Calu3 (cell line): ENCODE results near the gene NELL2. TPM values are rescaled to one million over a fixed set of nuclear protein-coding genes. Genes with fewer than 3 reads are reported as not detected.

ENCODE experiments used
- BruUV-seq: library from RNA; stranded (reverse); fragments of 400-500 nt; replicated peaks from 2 replicates; lab custom pipeline; 2021; lab: Mats Ljungman, UMichigan
- CTCF ChIA-PET: fragments of 300-600 bp; sonication (Branson Sonifier 250); formaldehyde crosslinking; loops from one replicate; lab custom pipeline; 2022; ENCODE audit warnings: antibody characterized with exemption; lab: Charles Lee
- DNase-seq: peaks from one replicate; pipeline ENCODE4 v3.0.0; 2022
- H3K27ac Mint-ChIP-seq: one replicate; pipeline ENCODE4 v1.8.0; 2022; ENCODE audit warnings: mixed read lengths; ENCODE audit not compliant: unreplicated experiment
- H3K27me3 Mint-ChIP-seq: one replicate; pipeline ENCODE4 v1.8.0; 2022; ENCODE audit warnings: mixed read lengths; ENCODE audit not compliant: unreplicated experiment
- H3K36me3 Mint-ChIP-seq: one replicate; pipeline ENCODE4 v1.8.0; 2022; ENCODE audit warnings: mild to moderate bottlenecking, moderate library complexity, mixed read lengths; ENCODE audit not compliant: insufficient read depth, unreplicated experiment
- H3K4me1 Mint-ChIP-seq: one replicate; pipeline ENCODE4 v1.8.0; 2022; ENCODE audit warnings: mild to moderate bottlenecking, low read depth, mixed read lengths; ENCODE audit not compliant: unreplicated experiment
- H3K4me3 Mint-ChIP-seq: one replicate; pipeline ENCODE4 v1.8.0; 2022; ENCODE audit warnings: mild to moderate bottlenecking, low read depth, moderate library complexity, mixed read lengths; ENCODE audit not compliant: unreplicated experiment
- H3K9me3 Mint-ChIP-seq: one replicate; pipeline ENCODE4 v1.8.0; 2022; ENCODE audit warnings: low read depth, mixed read lengths; ENCODE audit not compliant: unreplicated experiment
- intact Hi-C: fragments of 100-400 bp; cut with micrococcal nuclease; formaldehyde crosslinking; loops from one replicate; pipeline ENCODE4 v1.10.0; 2022; ENCODE audit not compliant: unreplicated experiment
- total RNA-seq: library from RNA; stranded (reverse); gene quantifications from 2 replicates; pipeline ENCODE4 v1.2.3, GENCODE V29; 2022
- TF ChIP-seq, protein P1 (sequence below): fragments of 200-600 bp; IDR thresholded peaks from one replicate; pipeline ENCODE4 v1.8.0; 2022; ENCODE audit warnings: antibody characterized with exemption; ENCODE audit not compliant: unreplicated experiment

Gene NELL2
- total RNA-seq, 1 experiment from 2014 or later, result not detected

DNA sequence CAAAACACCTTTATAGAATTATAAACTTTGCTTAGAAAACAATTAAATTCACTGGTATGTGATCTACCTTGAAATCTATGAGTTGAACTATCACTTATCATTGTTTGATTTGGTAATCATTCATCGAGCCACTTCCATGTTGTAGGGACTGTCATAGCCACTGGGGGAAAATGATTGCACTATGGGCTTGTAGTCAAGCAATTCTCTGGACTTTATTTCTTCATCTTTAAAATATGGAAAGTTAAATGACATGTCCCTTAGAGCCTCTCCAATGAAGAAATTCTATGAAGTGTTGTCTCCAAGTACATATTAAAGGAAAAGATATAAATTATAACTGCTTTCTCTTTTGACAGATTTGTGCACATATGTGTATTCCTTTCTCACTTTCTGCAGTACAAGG, 97.3 kb downstream of the NELL2 start:
- intact Hi-C loops, result no loop called here
- CTCF ChIA-PET, result interaction anchor here (0.5 kb wide), 1 partner anchor 961 kb away, joined by 3 read pairs; no protein-coding TSS in a partner anchor

GRCh38 chr12:44777044-44777443, 99.1 kb downstream of the NELL2 start:
- TF ChIP-seq, protein P1, sequence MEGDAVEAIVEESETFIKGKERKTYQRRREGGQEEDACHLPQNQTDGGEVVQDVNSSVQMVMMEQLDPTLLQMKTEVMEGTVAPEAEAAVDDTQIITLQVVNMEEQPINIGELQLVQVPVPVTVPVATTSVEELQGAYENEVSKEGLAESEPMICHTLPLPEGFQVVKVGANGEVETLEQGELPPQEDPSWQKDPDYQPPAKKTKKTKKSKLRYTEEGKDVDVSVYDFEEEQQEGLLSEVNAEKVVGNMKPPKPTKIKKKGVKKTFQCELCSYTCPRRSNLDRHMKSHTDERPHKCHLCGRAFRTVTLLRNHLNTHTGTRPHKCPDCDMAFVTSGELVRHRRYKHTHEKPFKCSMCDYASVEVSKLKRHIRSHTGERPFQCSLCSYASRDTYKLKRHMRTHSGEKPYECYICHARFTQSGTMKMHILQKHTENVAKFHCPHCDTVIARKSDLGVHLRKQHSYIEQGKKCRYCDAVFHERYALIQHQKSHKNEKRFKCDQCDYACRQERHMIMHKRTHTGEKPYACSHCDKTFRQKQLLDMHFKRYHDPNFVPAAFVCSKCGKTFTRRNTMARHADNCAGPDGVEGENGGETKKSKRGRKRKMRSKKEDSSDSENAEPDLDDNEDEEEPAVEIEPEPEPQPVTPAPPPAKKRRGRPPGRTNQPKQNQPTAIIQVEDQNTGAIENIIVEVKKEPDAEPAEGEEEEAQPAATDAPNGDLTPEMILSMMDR, result no peak
- CTCF ChIA-PET, result no interaction called here
- H3K4me3 Mint-ChIP-seq, result no peak overlapping the region
- intact Hi-C loops, result no loop called here
- BruUV-seq, result no TSS peak
- H3K27me3 Mint-ChIP-seq, result no peaks in the 10 kb centered on the region
- no peak overlapping the region for H3K27ac Mint-ChIP-seq
- no peak for DNase-seq
- no peaks in the 10 kb centered on the region for H3K36me3 Mint-ChIP-seq
- H3K9me3 Mint-ChIP-seq, result no peaks in the 10 kb centered on the region
- H3K4me1 Mint-ChIP-seq, result no peaks in the 10 kb centered on the region

More for the DNA sequence above, 97.3 kb downstream of the NELL2 start:
- Mint-ChIP-seq H3K36me3 (no peaks in the 10 kb centered on the region), H3K4me1 (no peaks in the 10 kb centered on the region), H3K27me3 (no peaks in the 10 kb centered on the region), H3K27ac (no peak overlapping the region), H3K9me3 (no peaks in the 10 kb centered on the region), H3K4me3 (no peak overlapping the region)
- no TSS peak for BruUV-seq
- no peak for DNase-seq
- TF ChIP-seq, protein P1, result no peak

DNA sequence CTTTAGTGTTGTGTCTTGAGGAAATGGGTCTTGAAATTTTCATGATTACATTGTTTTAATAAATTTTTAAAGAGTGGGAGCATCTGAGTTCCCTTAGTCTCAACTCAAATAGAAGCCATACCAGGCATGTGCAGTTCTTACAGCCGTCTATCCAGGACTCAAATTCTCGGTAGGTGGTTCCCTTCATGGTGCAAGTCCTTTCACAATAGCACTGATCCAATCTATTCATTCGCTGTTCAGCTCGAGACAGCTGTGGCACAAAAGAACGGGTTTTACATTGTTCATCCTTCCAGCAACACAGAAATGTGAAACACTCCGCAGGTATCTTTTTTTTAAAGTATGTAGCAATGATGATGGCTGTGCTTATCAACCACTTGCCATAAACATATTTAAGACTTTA, 100.2 kb downstream of the NELL2 start:
- H3K27ac Mint-ChIP-seq, result no peak overlapping the region
- TF ChIP-seq, protein P1, result no peak

DNA sequence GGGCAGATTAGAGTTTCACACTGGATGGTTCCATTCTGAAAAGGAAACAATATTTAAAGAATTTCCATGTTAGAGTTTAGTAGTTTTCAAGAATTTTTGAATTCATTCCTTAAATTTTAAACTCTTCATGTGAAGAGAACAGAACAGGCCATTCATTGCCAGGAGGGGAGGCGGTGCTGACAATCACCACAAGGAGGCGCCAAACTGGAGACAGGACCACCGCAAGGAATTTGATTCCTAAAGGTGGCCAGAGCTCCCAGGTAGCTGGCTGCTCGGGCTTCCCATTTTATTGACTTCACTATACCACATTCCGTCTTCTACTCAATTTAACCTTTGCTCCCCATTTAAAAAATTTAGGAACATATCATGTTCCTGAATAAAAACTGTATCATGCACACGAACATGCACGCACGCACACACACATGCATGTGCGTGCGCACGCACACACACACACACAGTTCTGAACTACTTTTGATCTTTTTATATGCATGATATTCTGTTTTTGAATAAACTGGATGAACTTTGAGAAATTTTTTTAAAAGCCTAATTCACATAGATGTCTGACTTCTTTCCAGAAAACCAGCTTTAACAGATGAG, 101.2 kb downstream of the NELL2 start:
- Mint-ChIP-seq H3K27me3 (no peaks in the 10 kb centered on the region), H3K36me3 (no peaks in the 10 kb centered on the region), H3K4me3 (no peak overlapping the region), H3K9me3 (no peaks in the 10 kb centered on the region), H3K4me1 (no peaks in the 10 kb centered on the region), H3K27ac (no peak overlapping the region)
- peak; percentile 60 for DNase-seq
- TF ChIP-seq, protein P1, result peak; percentile 74
- BruUV-seq, result no TSS peak
- intact Hi-C loops, result loop anchor here (2.0 to 5.0 kb wide), 3 partner anchors 102 to 458 kb away; partner anchors contain the start of gene NELL2
- CTCF ChIA-PET, result interaction anchor here (1.3 kb wide), 1 partner anchor 156 kb away, joined by 9 read pairs; no protein-coding TSS in a partner anchor

More for the DNA sequence above, 100.2 kb downstream of the NELL2 start:
- intact Hi-C loops, result loop anchor here (2.0 kb wide), 1 partner anchor 155 kb away; no protein-coding TSS in a partner anchor
- DNase-seq, result no peak
- BruUV-seq, result no TSS peak
- H3K4me3 Mint-ChIP-seq, result no peak overlapping the region
- H3K4me1 Mint-ChIP-seq, result no peaks in the 10 kb centered on the region
- no peaks in the 10 kb centered on the region for H3K9me3 Mint-ChIP-seq
- no peaks in the 10 kb centered on the region for H3K27me3 Mint-ChIP-seq
- CTCF ChIA-PET, result no interaction called here
- H3K36me3 Mint-ChIP-seq, result no peaks in the 10 kb centered on the region
